DLD1 (cell line): Measurements from ENCODE around the gene SH3RF2.

Experiments
- in situ Hi-C: cut with HindIII; loops from 2 replicates; pipeline ENCODE4 v1.10.0; 2017; ENCODE audit warnings: low sequenced_read_pairs

SH3RF2 gene

GRCh38 chr5:145921211-145921610, 15.2 kb upstream of the SH3RF2 start:
- in situ Hi-C loops, result no loop called here

- in situ Hi-C loops, result no loop called here
These were observed 14.3 kb upstream of the SH3RF2 start for GRCh38 chr5:145922059-145922458.

DNA sequence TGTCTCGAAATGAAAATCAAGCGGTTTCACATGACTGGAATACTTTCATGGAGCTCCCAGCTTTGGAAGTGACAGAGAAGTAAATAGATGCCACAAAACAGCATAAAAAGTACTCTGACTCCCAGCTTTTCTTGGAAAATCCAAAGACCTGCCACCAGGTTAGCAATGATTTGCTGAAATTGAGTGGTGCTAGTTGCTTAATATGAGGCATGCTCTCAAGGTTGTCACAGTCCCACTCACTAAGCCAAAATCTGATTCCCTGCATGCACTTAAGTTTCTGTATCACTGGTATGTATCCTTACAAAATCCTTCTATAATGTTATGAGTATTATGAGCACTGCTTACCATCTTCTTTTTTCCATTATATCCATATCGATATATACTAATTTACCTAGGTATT, 13.0 kb upstream of the SH3RF2 start:
- in situ Hi-C loops, result no loop called here

- in situ Hi-C loops, result no loop called here
These were observed 11.5 kb upstream of the SH3RF2 start for GRCh38 chr5:145924849-145925248.

- in situ Hi-C loops, result no loop called here
These were observed 11.0 kb upstream of the SH3RF2 start for GRCh38 chr5:145925353-145925752.

GRCh38 chr5:145925803-145926202, 10.6 kb upstream of the SH3RF2 start:
- in situ Hi-C loops, result no loop called here

- in situ Hi-C loops, result no loop called here
These were observed 4.7 kb upstream of the SH3RF2 start for GRCh38 chr5:145931718-145932117.

DNA sequence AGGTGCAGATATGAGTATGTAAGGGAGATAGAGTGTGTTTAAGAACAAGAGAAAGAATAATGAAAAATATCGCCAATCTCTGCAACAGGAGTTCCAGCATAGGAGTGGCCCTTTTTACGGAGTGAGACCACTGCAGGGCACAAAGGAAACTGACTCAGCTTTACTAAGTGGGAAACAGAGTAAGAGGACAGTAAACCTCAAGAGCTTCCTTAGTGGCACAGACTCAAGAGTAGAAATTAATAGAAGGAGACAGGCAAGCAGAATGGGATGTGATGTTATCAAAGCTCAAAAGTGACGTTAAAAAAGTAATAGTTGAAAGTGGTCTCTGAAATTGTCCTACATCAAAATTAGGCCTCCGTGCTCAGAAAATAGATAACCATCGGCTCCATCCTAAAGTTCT, 2.1 kb upstream of the SH3RF2 start:
- in situ Hi-C loops, result no loop called here

DNA sequence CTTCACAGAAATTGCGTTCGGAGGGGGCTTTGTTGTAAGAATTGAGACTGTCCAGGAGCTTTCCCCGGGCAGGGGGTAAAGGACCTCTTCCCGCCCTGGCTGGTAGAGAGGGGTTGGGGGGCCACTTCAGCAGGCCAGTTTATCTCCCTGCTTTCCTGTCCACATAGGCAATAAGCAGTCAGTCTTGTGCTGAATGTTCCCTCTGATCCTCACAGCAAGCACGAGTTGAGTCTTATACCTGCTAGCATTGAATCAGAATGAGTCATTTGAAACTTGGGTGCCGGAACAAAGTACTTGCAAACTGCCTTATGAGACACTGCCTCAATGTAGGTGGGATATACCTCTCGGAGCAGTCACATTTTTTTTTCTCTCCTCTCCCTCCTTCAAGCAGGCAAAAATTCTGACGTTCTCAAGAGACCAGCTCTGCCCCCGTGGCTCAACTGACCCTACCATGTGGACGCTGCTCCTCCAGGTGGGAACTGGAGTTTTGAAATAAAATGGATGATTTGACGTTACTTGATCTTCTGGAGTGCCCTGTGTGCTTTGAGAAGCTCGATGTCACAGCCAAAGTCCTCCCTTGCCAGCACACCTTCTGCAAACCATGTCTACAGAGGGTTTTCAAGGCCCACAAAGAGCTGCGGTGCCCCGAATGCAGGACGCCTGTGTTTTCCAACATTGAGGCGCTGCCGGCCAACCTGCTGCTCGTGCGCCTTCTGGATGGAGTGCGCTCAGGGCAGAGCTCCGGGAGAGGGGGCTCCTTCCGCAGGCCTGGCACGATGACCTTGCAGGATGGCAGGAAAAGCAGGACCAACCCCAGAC, 1.3 kb downstream of the SH3RF2 start:
- in situ Hi-C loops, result loop anchor here (5.0 kb wide), 1 partner anchor 50 kb away; no protein-coding TSS in a partner anchor

- in situ Hi-C loops, result loop anchor here (5.0 kb wide), 1 partner anchor 48 kb away; no protein-coding TSS in a partner anchor
These were observed 2.6 kb downstream of the SH3RF2 start for GRCh38 chr5:145938776-145939539.

GRCh38 chr5:145939540-145940065, 3.2 kb downstream of the SH3RF2 start:
- in situ Hi-C loops, result loop anchor here (5.0 kb wide), 1 partner anchor 48 kb away; no protein-coding TSS in a partner anchor

- in situ Hi-C loops, result no loop called here
These were observed 4.7 kb downstream of the SH3RF2 start for GRCh38 chr5:145941096-145941447.

- in situ Hi-C loops, result no loop called here
These were observed 5.2 kb downstream of the SH3RF2 start for GRCh38 chr5:145941448-145942130.

GRCh38 chr5:145942201-145942600, 5.8 kb downstream of the SH3RF2 start:
- in situ Hi-C loops, result no loop called here

DNA sequence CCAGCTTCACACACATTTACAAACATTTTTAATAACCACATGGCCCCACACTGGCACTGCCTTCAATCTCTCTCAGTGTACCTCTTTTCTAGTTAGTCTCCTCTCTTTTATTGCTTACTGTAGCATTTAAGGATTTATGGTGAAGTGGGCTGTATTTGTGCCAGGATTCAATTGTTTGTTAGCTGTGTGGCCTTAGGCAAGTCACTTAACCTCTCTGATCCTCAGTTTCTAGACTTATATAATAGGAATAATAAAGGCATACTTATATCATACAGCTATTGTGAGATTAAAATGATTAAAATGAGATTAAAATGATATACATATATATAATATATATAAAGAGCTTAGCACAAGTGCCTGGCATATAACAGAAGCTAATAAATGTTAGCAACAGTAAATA, 6.4 kb downstream of the SH3RF2 start:
- in situ Hi-C loops, result no loop called here

- in situ Hi-C loops, result no loop called here
These were observed 7.3 kb downstream of the SH3RF2 start for GRCh38 chr5:145943674-145944121.

GRCh38 chr5:145944328-145944727, 8.0 kb downstream of the SH3RF2 start:
- in situ Hi-C loops, result no loop called here

DNA sequence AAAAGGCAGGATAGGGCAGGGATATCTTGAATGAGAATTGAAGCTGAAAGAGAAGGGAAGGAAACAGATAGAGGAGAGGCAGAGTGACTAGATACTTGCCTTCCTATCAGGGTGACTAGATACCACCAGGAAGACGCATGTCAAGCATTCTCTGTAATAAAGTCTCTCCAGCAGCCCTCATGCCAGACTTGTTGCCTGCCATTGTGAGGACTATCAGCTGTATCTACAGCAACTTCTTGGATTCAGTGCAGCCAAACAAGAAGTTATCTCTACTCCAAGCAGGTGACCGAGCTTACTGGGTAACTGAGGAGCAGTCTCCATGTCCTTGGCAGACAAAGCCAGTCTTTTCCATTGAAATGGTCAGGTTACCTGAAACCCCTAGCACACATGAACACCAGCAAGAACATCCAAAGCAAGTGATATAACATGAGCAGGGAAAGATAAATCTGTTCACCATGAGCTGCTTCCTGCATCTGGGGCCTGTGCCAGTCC, 9.3 kb downstream of the SH3RF2 start:
- in situ Hi-C loops, result no loop called here

DNA sequence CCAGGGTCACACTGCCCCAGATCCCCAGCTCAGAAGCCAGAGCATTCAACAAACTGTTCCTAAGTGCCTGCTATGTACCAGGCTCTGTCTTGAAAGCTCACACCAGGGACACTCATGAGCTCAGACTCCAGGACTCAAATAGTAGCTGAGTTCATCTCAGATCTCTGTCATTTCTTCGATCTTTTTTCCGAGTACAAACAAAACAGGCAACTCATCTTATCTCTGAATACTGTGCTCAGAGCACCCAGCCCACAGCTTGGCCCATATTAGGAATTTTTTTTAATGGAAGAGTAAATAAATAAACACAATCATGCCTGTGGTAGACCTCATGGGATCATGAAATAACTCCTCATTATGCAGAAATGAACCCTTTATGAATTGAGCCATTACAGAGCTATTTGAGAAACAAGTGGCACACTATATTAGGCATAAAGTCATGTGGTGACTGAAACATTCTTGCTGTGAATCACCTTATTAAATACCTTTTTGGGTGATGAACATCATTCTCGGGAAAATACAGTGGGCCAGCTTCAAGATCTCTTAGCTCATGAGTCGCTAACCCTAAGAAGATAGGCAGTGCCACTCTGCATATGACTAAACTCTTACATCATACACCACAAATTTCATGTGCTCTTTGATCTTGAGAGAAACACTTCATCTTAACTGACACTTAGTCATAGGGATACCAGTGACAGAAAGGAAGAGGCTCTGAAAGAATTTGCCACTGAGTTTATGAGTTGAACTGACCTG, 9.9 kb downstream of the SH3RF2 start:
- in situ Hi-C loops, result no loop called here

GRCh38 chr5:145947581-145947980, 11.2 kb downstream of the SH3RF2 start:
- in situ Hi-C loops, result no loop called here
